Kasumi-1 (cell line): ENCODE results near the gene SMPDL3A.
"Not testable (repeated sequence)": the region's sequence is repeated elsewhere in the genome, so short reads cannot be mapped to it uniquely, and the experiment has no call there.

Experiments
- DNase-seq, 2 experiments: peaks; one replicate each; lab custom pipeline; 2025; lab: John Stamatoyannopoulos, UW

The SMPDL3A gene, protein sequence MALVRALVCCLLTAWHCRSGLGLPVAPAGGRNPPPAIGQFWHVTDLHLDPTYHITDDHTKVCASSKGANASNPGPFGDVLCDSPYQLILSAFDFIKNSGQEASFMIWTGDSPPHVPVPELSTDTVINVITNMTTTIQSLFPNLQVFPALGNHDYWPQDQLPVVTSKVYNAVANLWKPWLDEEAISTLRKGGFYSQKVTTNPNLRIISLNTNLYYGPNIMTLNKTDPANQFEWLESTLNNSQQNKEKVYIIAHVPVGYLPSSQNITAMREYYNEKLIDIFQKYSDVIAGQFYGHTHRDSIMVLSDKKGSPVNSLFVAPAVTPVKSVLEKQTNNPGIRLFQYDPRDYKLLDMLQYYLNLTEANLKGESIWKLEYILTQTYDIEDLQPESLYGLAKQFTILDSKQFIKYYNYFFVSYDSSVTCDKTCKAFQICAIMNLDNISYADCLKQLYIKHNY

DNA sequence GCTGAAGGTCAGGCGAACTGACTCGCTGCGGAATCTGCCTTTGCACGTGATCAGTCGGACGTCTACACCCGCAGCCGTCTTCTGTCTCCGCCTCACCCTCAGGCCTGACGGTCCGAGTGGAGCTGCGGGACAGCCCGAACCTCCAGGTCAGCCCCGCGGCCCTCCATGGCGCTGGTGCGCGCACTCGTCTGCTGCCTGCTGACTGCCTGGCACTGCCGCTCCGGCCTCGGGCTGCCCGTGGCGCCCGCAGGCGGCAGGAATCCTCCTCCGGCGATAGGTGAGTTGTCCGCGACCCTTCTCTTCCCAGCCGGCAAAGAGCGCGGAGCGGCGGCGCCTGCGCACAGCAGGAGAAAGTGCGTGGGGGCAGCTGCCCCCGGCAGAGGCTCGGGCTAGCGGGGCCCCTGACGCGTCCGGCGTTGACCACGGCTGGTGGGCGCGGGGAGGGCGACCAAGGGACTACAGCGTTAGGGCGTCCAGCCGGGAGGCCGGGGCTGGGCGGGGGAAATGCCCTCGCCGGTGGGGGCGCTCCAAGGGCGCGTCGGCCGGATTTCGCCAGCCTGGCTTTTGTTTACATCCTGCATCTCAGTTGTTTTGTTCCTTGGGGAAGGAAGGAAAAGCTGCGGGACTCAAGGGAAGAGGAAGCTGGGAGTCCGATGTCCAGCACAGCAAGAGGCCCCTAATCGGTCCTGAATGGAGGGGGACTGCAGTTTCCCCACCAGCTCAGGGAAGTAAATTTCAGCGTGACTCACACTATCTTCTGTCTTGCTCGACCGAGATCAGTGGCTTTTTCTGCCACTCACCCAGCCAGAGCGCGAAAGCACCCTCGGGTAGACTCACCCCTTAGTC, at the start of gene SMPDL3A:
TSS of gene SMPDL3A (plus strand) at position 77 of the 846 bp plus-strand sequence. CDS start at position 166, 89 bp downstream.
- peak; percentile 41 to 52 for DNase-seq

DNA sequence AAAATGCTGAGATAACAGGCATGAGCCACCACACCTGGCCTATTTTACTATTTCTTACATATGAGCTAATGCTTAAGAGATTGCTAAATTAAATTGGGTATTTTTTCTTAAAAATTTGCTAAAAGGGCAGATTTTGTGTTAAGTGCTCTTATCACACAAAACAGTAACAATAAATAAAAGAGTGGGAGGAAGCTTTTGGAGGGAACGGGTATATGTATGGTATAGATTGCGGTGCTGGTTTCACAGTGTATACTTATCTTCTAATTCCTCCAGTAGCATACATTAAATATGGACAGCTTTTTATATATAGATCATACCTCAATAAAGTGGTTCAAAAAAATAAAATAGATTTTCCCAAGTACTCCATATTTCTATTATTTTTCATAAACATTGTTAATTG, 49.0 kb upstream of the SMPDL3A start:
- no peak for DNase-seq

DNA sequence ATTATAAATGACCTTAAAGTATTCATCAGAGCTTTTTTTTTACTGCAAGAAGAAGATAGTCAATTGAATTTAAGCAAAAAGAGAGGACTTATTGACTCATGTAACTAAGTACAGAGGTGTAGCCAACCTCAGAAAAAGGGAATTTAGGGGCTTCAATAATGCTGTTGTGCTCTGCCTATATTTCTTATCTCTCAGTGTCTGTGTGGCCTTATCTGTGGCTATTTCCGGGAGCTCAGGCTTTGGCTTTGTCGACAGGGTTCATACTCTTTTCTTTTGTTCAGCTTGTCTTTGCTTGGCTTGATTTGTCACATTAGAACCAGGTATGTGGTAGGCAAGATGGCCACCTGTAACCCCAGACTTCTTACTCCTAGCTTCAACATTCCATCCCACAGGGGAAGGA, 48.1 kb upstream of the SMPDL3A start:
- DNase-seq: no peak

DNA sequence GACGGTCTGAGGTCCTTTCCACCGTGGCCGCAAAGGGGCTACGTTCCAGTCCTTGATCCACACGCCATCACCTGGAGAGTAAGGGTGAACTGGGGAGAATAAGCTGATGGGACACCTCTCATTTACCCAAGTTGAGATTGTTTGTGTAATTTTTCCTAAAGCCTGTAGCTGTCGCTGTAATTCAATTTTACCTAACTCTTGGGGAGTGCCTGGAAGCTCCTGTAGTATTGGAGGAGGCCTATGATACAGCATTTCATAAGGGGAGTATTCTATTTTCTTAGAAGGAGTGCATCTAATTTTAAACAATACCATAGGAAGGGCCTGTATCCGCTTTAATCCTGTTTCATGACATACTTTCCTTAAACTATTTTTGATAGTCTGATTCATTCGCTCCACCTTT, 44.8 kb upstream of the SMPDL3A start:
- DNase-seq: peak; percentile 48 to 57

DNA sequence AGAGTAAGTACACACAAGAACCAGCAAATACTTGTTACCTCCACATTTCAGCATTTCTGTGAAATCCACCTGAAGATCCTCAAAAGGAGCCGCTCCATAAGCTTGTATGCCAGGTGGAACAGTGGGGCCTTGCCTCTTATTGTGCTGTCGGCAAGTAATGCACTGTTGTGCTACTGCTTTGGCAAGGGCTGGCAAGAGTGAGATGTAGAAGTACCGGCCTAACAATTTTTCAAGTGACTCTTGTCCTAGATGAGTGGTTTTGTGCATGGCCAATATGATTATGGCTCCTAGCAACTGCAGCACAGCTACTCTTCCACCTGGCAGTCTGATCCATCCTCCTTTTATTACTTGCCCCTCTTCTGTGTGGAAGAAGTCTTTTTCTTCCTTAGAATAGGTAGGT, 44.2 kb upstream of the SMPDL3A start:
- DNase-seq: not testable (repeated sequence)

DNA sequence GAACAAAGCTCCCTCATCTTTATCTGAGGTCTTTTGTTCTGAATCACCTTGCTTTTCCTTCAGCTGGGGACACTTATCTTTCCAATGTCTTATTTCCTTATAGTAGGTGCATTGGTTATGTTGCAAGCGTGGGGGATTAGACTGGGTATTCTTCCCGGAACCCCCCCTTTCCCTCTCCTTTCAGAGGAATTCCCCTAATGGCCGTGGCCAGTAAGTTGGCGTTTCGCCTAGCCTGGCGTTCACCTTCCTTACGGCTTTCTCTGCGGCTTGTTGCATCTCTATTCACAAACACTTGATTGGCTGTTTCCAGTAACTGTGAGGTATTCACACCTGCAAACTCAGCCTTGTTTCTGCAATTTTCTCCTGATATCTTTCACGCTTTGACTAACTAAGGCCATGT, 42.4 kb upstream of the SMPDL3A start:
- no peak for DNase-seq

DNA sequence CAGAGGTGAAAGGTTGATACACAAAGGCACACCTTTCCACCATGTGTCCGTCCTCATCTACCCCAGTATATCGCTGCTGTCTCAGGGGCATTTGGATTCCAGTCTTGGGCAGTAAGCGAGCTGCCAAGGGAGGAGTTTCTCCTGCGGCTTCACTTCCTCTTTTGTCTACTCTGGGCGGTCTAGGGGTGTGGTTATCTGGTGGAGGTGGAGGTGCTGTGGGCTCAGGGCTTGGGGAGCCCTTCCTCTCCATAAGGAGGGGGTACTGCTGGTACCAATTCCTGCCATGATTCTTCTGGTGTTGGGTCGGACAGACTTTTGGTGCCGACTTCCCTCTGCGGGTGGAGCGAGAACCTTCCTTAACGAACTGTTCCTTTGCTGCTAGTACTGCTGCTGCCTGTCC, 41.5 kb upstream of the SMPDL3A start:
- DNase-seq: peak; percentile 61

DNA sequence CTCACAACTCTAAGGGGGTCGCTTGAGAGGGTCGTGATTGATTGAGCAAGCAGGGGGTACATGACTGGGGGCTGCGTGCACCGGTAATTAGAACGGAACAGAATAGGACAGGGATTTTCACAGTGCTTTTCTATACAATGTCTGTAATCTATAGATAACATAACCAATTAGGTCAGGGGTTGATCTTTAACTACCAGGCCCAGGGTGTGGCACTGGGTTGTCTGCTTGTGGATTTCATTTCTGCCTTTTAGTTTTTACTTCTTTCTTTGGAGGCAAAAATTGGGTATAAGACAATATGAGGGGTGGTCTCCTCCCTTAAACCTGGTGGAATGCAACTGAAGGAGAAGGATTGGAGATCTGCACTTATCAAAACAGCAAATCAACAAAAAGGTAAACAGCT, 40.1 kb upstream of the SMPDL3A start:
- DNase-seq: not testable (repeated sequence)

DNA sequence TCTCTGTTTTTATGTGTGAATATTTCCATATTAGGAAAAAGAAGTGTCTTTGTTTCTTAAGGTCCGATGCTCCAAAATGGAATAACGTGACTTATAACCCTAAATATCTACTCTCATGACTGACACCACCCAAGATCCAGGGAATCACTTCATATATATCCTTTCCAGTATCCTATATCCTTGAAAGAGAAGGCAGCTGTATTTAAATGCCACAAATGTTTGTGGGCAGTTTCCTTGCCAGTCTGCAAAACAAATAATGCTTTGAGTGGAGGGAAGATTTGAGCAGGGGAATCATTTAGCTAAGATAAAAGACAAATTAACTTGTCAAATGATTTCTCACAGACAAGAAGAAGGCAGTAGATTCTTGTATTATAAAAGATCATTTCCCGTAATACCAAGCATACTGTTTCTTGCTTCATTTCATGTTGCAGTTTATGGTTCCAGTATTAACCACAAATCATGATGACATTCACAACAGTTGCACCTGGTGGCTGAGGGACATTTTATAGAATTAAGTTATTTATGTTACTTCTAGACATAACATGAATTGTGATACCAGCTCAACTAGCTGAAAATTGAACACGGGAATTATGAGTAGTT, 39.5 kb upstream of the SMPDL3A start:
- DNase-seq: no peak

DNA sequence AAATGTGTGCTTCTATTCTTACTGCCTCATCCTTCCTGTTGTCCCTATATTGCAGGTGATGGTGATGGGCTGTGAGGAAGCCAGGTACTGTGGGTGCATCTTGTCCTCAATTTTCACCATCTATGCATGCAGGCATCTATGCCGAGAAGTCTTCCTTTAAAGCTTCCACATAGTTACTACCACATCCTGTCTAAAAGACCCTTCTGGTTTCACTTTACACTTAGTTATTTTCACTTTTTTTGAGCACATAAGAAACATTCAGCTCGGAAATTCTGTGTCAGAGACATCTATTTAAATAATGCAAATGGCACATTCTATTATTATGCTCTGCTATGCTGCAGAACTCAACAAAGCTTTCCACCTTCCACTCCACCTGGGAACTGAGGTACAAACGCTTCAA, 37.7 kb upstream of the SMPDL3A start:
- DNase-seq: no peak

DNA sequence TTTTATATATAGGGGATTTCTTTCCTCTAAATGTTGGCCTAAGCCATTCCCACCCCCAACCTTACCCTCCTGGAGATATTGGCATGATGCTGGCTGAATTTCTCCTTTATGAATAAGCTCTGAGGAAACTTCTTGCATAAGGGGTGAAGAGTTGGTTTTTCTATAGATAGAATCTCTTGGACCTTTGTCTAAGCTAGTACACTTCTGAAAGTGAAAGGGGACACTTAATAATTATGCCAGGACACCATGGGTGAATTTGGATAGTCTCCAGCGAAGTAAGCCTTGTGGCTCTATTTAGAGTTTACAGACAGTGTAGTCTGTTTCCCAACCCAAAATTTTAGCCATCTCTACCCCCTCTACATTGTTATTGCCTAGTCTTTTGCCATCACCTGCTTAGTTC, 36.6 kb upstream of the SMPDL3A start:
- no peak for DNase-seq

DNA sequence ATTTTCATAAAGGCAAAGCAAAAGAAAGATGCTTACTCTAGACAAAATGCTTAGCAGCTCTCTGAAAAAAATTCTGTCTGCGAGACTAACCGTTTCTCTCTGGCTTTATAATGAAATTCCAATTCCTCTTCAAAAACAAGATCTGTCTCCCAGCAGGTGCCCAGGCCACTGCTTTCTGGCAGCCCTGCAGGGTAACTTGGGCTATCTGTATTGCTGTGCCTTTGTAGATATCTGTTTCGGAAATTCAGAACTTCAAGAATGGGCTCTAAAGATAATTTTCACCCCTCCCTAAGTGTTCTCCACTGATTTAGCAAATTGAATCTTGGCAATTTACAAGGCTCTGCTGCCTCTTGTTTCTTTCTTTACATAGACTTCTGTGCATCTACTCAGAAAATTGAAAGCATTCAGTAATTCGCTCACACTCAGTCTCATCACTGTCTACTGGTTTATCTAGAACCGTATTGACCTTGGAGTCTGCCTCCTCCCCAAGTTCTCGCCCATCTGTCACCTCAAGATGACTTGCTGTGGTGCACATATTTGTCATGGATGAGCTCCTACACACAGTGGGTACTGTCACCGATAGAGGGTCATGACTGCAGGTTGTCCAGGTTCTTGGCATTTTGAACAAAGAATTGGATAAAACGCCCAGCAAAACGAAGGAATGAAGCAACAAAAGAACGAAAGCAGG, 35.9 kb upstream of the SMPDL3A start:
- DNase-seq: no peak

DNA sequence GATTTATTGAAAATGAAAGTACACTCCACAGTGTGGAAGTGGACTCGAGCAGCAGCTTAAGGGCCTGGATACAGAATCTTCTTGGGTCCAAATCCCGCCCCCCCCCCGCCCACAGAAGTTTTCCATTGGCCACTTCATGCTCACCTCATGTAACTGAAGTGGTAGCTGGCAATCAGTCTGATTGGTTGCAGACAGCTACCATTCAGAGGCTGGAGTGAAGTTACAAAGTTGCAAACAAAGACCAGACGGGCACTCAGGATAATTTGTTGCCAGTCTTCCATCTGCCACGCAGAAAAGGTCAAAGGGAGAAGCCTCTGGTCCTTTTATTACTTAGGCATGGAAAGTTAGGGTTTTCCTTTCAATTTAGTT, 35.4 kb upstream of the SMPDL3A start:
- DNase-seq: no peak

DNA sequence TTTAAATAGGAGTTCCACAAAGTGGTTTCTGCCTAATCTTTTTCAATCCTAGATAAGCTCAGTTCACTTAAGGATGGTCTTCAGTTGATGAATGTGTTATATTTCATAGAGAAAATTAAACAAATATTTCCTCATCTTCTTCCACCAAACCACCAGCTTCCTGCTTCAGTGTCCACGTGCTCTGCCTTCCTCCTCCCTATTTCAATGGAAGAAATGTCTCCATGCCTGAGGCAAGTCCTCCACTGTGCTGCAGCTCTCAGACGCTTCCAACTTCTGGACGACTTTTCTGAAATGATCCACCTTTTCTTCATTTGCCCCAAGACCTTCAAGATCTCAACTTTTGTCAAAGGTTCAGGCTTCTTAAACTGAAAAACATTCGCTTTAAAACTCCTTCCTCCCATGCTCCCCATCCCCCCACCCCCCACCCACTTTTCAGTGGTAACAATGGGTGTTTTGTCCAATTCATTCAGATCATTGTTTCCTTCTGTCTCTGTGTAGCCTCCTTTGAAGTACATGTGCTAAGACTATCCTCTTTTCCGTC, 34.8 kb upstream of the SMPDL3A start:
- peak; percentile 5 to 25 for DNase-seq

DNA sequence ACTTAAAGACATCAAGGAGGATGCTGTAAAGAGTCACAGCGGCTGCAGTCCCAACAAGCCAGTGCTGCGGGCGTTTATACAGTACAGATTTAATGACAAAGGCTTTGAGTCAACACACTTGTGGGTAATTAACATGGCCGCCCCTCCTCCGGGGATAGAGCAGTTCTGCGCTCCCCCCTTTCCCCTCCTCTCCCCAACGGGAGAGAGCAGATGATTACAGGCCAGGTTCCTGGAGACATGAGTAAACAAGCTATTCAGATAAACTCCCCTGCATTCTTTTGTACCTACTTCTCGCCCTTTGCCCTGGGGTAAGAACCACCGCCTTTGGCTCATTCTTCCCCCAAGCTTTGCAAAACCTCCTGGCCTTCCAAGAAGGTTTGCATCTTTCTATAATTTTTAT, 33.2 kb upstream of the SMPDL3A start:
- DNase-seq: no peak

DNA sequence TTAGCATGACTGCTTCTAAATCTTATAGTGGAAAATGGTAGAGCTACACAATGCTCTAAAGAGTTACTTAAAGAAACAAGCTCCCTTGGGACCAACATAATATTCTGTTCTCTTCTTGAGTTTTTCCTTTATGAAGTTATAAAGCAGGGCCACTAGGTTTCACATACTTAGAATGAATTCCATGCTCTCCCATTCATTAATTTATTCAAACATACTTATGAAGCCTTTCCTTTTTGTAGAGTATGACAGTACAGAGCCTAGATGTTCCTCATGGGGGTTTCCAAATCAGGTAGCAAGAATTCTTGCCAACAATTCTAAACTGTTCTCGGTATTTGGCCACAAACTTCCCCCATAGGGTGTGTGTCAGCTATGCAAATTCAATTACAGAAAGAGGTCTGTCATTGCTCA, 30.1 kb upstream of the SMPDL3A start:
- no peak for DNase-seq

DNA sequence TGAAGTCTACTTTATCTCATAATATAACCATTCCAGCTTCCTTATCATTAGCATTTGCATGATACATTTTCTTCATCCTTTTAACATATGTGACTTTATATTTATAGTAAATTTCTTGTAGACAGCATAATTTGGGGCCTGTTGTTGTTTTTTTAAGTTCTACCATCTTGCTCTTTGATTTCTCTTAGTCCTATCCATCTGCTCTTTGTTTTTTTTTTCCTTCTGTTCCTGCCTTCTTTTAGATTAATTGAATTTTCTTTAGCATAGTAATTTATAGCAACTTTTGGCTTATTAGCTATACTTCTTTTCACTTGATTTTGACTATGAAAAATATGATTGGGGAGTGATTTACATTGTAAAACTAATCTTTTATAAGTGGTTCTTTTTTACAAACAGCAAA, 28.7 kb upstream of the SMPDL3A start:
- no peak for DNase-seq

DNA sequence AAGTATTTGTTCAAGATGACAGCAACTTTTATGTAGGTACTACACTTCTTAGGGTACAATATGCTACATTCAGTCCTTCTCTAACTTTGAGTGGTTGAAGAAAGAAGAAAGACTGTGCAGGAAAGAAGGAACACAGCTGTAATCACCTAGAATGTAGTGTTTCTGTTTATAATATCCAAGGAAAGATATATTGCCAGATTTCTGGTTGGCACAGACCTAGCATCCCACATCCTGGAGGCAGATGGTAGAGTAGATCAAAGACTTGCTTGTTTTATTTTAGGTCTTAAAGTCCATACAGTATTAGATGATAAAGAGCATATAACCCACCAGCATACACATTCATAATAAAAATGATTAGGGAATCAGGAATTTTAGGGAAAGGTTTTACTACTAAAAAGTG, 22.8 kb upstream of the SMPDL3A start:
- no peak for DNase-seq

DNA sequence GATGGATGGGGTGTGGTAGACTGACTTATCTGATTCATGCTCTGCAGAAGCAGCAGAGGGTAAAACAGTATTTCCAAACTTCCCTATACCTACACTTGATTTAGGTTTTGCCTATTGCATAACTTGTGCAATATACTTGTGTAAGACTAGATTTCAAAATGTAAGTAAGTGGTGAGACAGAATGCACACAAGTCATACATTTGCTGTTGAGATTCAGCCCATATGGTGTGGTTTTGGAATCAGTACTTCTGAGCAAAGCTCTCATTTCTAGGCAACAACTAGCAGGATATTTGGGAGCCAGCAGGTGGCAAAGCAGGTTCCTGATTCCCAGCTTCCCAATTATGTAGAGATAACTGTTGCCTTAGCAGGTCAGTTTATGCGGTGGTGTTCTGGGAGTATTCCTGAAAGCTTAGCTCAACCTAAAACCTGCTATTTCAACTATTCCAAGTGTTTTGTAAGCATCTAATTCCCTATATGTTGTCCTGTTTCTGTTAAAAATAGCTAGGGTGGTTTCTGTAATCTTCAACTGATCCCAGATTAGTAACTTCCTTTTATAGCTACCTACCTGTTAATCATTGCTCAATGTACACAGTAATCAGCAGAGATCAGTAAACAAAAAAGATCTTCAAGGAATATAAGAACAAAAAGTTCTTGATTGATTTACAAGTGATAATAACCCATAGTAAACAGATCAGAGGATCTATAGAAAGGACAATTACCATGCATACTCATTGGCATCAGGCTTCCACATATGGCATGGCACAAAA, 18.0 kb upstream of the SMPDL3A start:
- peak; percentile 19 to 25 for DNase-seq

DNA sequence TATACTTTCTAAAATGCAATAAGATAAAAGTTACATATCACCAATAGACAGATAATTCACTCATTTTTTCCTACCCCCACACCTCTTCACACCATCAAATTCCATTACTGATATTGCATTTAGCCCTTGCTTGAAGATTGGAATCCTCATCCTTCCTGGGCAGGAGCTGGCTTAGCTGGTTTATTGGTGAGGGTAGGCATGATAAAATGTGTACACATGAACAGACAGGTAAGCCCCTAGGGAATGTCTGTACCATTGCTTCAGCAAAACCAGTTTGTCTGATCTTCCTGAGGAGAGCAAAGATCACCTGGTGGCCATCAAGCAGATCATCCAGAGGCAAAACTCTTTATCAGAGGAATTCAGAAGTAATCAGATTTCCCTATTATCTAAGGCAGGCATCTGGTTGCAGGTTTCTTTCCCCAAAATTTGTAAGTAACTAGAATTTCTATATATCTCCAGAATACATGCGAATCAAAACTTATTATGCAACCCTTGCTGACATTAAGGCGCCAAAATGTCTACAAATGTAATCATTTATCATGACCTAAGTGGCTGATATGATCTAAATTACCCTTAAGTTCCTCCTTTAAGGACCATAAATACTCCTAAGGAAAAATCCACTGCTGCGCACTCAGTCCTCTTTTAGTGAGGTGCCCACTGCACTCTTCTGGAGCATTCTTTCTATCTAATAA, 16.2 kb upstream of the SMPDL3A start:
- DNase-seq: no peak
